Stimulated activated naive CD4-positive, alpha-beta T cell (primary cell): ENCODE results near the gene C10orf62.
A peak's percentile ranks its signal among the peaks of the same experiment; 100 is the strongest.
"Not testable (repeated sequence)": the region's sequence is repeated elsewhere in the genome, so short reads cannot be mapped to it uniquely, and the experiment has no call there.

Experiments
- DNase-seq, 6 experiments: peaks; one replicate each; lab custom pipeline; 2025; lab: John Stamatoyannopoulos, UW

Gene C10orf62

DNA sequence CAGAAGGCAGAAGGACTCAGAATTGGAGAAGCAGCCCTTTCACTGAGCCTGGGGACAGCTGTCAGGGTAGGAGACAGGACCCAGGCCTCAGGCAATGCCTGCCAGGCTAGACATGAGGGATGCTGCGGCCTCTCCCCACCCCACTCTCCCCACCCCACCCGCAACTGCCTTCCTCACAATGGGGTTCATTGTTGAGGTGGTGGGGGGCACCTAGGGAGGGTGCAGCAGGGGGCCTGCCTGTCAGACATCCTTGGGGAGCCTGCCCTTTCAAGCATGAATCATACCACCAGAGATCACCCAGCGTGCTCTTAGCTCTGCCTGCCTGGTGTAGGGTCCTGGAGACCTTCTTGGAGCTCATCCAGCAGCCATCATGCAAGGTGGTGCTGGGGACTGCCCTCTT lies at the start of gene C10orf62:
Gene C10orf62, plus strand, starts transcription at position 243 of the 400 bp plus-strand sequence. CDS start 177 bp downstream, outside the sequence.
- DNase-seq = no peak

DNA sequence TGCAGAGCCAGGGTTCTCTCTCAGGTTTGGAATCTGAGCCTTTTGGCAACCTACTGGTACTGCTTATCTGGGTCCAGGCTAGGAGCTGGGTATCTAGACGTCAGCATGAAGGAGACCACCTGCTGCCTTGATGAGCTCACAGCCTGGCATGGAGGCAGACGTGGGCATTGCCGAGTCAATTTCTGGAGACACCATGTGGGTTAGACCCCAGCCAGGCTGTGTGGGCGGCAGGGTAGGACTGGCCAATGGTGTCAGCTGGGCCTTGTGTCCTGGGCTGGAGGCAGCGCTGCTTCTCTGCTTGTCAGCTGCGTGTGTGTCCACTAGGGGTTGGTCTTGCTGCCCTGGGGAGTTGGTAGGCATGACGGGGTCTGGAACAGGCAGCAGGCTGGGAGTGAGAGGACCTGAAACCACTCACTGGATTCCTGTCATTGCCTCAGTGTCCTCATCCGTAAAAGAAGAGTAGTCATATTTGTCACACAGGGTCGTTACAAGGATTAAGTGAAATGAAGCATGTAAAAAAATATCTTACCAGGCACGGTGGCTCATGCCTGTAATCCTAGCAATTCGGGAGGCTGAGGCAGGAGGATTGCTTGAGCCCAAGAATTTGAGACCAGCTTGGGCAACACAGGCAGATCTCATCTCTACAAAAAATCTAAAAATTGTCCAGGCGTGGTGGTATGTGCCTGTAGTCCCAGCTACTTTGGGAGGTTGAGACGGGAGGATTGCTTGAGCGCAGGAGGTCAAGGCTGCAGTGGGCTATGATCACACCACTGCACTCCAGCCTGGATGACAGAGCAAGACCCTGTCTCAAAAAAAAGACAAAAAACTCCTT lies 48.6 kb upstream of the C10orf62 start:
- no peak for DNase-seq

DNA sequence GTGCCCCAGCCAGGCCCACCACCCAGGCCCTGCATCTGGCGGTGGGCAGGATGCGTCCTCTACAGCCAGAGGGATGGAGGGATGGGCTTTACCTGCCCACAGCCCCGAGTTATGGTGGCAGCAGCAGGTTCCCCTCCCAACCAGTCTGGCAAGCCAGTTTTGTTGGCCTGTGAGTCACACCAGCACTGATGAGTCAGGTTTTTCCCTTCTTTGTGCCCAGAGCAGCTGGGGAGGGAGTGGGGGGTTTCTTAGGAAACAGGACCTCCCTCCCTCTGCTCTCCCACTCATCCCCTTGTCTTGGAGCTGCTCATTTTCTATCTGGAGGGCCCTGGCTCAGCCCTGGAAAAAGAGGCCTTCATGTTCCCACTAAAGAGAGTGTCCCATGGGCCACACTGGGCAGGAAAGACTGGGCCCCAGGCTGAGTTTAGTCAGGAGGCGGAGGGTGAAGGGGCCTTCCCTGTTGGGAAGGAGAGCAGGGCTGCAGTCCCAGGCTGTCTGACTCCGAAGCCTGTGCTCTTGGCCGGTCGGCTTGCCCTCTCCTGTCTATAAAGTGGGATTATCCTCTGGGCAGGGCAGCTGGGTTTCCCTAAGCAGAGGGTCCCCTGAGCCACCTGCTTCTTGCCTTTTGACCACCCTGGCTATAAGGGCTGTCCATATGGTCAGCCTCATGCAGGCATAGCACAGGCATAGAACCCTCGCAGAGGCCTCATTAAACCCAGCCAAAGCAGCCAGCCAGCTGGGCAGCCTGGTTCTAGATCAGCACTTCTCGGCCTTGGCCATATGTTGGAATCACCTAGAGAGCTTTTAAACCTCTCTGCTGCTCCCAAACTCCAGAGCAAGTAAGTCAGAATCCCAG lies 47.1 kb upstream of the C10orf62 start:
- no peak for DNase-seq

GRCh38 chr10:97543025-97543546 lies 46.4 kb upstream of the C10orf62 start:
- DNase-seq = no peak

DNA sequence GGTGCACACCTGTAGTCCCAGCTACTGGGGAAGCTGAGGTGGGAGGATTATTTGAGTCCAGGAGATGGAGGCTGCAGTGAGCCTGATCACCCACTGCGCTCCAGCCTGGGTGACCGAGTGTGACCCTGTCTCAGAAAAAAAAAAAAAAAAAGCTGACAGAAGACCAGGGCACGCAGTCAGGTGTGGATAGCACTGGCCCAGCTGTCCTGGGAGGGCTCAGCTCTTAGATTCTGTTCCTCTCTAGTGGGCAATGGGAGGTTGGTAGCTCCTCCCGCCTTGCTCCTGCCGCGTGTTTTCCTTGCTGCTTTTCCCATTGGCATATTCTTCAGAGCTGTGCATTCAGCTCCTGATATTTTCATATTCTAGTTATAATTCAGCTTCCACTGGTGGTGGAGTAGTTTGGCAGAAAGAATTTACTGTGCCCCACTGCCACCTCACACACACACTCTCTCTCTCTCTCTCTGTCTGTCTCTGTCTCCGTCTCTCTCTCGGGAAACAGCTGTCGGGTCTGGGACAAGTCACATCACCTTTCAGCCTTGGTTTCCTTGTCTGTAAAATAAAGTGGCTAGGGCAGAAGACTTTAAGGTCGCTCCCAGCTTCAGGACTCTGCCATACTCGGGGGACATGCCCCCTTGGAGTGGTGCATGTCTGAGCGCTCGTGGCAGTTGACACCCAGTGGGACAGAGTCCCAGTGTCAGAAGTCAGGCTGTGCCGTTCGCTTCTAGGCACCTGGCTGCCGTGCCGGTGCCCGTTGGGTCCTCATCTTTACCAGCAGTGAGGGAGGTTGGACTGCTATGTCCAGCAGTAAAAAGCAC lies 42.9 kb upstream of the C10orf62 start:
- no peak for DNase-seq

DNA sequence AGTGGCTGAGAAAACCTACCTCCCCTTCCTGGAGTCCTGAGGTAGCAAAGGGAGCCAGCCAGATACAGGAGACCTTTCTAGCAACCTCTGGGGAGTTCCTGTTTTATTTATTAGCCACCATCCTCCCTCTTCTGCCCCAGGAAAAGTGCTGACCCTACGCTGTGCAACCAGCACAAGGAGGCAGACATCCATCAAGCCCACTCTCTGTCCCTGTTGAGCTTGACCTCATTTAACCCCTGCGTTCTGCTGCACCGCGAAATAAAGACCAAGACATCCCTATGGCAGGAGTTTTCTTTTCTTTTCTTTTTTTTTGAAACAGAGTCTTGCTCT lies 42.3 kb upstream of the C10orf62 start:
- no peak for DNase-seq

DNA sequence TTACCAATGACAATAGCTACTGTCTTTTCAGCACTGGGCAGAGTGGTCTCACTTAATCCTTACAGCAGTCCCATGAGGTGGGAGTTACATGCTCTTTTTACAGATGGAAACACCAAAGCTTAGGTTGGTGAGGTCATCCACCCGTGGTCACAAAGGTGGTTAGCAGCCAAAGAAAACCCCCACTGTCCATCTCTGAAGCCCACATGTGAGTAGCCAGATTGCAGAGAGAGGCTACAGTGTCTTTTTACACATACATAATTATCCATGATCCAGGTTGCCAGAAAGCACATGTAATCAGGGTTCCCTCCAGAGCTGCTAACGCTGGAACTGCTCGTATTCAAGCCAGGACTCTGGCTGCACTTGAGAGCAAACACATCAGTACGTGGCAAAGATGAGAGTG lies 41.6 kb upstream of the C10orf62 start:
- DNase-seq = no peak

DNA sequence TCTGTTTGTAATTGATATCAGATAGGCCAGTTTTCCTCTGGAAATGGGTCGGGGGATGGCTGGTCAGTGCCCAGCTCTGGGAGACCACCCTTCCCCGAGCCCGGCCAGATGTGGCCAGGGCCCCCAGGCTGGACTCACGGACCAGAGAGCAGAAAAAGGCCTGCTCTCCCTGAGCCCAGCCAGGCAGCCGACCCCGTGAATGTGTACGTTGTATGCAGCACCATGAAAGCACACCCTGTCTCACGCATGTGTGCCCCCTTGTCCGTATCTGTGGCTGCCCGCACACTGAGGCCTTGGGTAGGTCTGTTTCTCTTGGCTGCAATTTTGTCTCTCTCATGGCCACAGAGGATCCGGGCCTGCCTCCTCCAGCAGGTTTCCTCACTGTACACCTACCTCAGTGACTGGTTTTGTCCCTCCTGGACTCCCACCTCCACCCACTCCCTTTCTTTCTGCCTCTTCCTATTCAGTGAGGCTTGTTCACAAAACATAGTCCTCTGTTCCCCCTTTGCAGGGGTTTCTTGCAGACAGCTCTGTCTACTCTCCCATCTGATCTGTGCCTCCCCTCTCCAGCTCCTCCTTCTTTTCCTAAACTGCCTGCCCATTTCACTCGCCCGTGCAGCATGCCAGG lies 40.6 kb upstream of the C10orf62 start:
- DNase-seq = no peak

- no peak for DNase-seq
Observed at GRCh38 chr10:97549587-97550322, 39.8 kb upstream of the C10orf62 start.

DNA sequence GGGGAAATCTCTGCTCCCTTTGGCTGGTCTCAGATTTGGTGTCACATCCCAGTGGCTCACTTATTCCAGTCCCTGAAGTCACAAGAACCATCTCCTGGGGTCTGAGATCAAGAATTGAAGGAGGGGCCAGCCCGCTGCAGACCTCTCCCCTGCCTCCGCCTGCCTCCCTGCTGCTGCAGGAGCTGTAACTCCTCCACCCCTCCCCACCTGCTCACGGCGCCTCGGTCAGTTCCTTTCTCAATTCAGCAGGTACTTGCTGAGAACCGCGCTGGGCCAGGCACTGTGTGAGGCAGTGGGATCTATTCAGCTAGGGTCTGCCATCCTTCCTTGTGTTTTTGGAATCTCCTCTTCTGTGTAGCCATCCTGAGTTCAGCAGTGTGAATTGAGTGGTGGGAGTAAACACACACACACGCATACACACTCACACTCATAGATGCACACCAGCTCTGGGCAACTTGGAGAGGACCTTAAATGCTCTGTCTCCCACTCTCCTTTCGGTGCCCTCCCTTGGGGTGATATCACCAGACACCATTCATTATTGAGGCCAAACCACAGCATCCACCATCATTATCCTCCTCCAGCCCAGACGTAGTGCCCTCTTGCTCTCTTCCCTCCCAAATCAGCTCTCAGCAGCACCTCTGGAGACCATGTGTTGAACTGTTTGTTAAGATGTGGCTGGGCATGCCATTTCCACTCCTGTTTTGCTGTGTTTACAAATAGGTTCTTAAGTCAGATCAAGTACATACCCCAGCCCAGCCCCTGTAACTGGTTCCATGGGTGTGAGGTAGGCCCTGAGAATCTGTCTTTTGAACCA lies 39.0 kb upstream of the C10orf62 start:
- DNase-seq = no peak

GRCh38 chr10:97551271-97551670 lies 38.2 kb upstream of the C10orf62 start:
- DNase-seq = no peak

GRCh38 chr10:97553575-97554031 lies 35.9 kb upstream of the C10orf62 start:
- peak in 5 of 6 experiments; percentile 15 to 60 (median 27) for DNase-seq

DNA sequence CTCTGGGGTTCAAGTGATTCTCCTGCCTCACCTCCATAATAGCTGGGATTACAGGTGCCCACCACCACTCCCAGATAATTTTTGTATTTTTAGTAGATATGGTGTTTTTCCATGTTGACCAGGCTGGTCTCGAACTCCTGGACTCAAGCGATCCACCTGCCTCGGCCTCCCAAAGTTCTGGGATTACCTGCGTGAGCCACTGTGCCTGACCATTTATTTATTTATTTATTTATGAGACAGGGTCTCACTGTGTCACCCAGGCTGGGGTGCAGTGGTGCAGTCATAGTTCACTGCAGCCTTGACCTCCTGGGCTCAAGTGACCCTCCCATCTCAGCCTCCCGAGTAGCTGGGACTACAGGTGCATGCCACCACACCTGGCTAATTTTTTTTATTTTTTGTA lies 35.2 kb upstream of the C10orf62 start:
- not testable (repeated sequence) for DNase-seq

GRCh38 chr10:97555541-97555940 lies 34.0 kb upstream of the C10orf62 start:
- DNase-seq = not testable (repeated sequence)

GRCh38 chr10:97560731-97561381 lies 28.7 kb upstream of the C10orf62 start:
- DNase-seq = not testable (repeated sequence)

DNA sequence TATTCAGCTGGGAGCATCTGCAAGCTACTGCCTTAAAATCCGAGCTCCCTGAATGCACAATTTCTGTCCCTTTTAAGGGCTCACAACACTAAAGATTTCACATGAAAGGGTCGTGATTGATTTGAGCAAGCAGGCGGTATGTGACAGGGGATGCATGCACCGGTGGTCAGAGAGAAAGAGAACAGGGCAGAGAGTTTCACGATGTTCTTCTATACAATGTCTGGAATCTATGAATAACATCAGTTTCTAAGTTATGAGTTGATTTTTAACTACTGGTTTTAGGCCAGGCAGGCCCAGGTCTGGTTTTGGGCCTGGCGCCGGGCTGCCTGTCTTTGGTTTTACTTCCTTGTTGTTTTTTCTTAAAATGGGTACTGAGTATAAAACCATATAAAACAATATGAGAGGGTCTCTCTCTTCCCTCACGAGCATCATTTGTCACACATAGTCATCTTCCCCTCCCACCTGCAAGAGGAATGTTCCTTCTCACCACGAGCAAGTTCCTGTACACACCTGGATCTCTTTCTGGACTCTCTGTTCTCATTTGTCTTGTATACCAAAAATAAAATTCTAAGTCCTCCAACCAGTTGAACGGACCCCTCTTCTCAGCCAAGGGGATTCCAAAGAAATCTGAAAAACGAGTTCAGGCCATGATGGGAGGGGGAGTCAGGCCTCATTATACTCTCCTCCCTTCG lies 28.0 kb upstream of the C10orf62 start:
- not testable (repeated sequence) for DNase-seq

DNA sequence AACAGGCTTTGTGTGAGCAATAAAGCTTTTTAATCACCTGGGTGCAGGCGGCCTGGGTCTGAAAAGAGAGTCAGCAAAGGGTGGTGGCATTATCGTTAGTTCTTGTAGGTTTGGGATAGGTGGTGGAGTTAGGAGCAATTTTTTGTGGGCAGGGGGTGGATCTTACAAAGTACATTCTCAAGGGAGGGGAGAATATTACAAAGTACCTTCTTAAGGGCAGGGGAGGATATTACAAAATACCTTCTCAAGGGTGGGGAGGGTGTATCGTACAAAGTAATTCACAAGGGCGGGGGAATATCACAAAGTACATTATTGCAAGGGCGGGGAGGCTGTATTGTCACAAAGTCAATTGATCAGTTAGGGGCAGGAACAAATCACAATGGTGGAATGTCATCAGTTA lies 27.2 kb upstream of the C10orf62 start:
- DNase-seq = not testable (repeated sequence)

DNA sequence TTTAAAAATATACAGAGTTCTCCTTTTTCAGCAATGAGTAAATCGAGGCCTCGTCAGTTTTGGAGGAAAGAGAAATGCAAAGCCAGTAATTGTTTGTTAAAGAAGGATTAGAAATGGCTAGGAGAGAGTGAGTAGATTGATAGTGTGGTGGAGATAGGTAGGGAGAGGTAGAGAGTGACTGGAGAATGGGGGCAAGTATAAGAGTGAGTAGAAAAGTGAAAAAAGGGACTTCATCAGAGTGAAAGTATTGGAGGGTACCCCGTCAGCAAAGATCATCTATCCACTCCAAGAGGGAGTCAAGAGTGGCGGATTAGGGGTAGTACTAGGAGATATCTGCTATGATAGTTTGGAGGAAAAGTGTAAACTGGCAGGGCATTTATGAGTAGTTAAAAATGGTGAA lies 26.2 kb upstream of the C10orf62 start:
- no peak for DNase-seq

GRCh38 chr10:97564776-97565175 lies 24.7 kb upstream of the C10orf62 start:
- DNase-seq = no peak
